ENCODE measurements around the gene KMT5B. TPM values are rescaled to one million over a fixed set of nuclear protein-coding genes. Genes with fewer than 3 reads are reported as not detected.
A peak's percentile ranks its signal among the peaks of the same experiment; 100 is the strongest.

Gene KMT5B
- total and polyA plus RNA-seq, 2 experiments from 2014 or later = 26.4 to 31.0 TPM

- TF ChIP-seq ZNF462 (CRISPR knock-in tag; IDR thresholded peaks at IDR 0.05) (no peak), JUNB (IDR thresholded peaks at IDR 0.05; ENCODE audit: unreplicated experiment) (no peak)
- DNase-seq (ENCODE audit: low spot score) (peak; percentile 39), ATAC-seq (peak; percentile 41)
- Histone ChIP-seq H3F3A (replicated peaks; ENCODE audit: low read depth) (no peaks in the 10 kb centered on the region), H4K20me1 (replicated peaks; ENCODE audit: insufficient read depth) (no peaks in the 10 kb centered on the region), H3K4me2 (no peak overlapping the region), H3K4me3 (no peak overlapping the region), H3K79me2 (replicated peaks; ENCODE audit: insufficient read depth) (no peaks in the 10 kb centered on the region), H3K36me3 (ENCODE audit: insufficient read depth) (no peaks in the 10 kb centered on the region), H3K27ac (ENCODE audit: low read depth) (0 out of 2 replicates have a peak overlapping the region, but pooled peaks have one; percentile 39), H3K9me2 (ENCODE audit: insufficient read depth) (no peaks in the 10 kb centered on the region), H3K27me3 (ENCODE audit: insufficient read depth) (no peaks in the 10 kb centered on the region), H3K4me1 (ENCODE audit: insufficient read depth) (no peaks in the 10 kb centered on the region), H2AFZ (no peak overlapping the region)
- Mint-ChIP-seq H3K4me3 (no peak overlapping the region), H3K4me1 (no peaks in the 10 kb centered on the region; the same call in 2 of the 3 replicates), H3K9me3 (no peaks in the 10 kb centered on the region; the same call in 2 of the 3 replicates), H3K36me3 (ENCODE audit: low read depth) (no peaks in the 10 kb centered on the region; the same call in 2 of the 3 replicates), H3K27ac (no peak overlapping the region), H3K27me3 (ENCODE audit: insufficient read depth, low read depth, poor library complexity) (peaks cover 3% of the 10 kb centered on the region)
These were observed 63.1 kb downstream of the KMT5B start for GRCh38 chr11:68150037-68150436.

GRCh38 chr11:68149417-68149816 lies 63.7 kb downstream of the KMT5B start:
- H3K4me1 ChIP-seq (ENCODE audit: insufficient read depth) = no peaks in the 10 kb centered on the region
- Mint-ChIP-seq H3K27me3 (ENCODE audit: insufficient read depth, low read depth, poor library complexity) (peaks cover 7% of the 10 kb centered on the region), H3K9me3 (no peaks in the 10 kb centered on the region; the same call in 2 of the 3 replicates), H3K4me1 (no peaks in the 10 kb centered on the region; the same call in 2 of the 3 replicates), H3K27ac (no peak overlapping the region; the same call in 1 of the 2 replicates), H3K4me3 (no peak overlapping the region), H3K36me3 (ENCODE audit: low read depth) (no peaks in the 10 kb centered on the region; the same call in 2 of the 3 replicates)
- no peaks in the 10 kb centered on the region for H3K27me3 ChIP-seq (ENCODE audit: insufficient read depth)
- H4K20me1 ChIP-seq (replicated peaks; ENCODE audit: insufficient read depth) = no peaks in the 10 kb centered on the region
- H3F3A ChIP-seq (replicated peaks; ENCODE audit: low read depth) = no peaks in the 10 kb centered on the region
- H3K36me3 ChIP-seq (ENCODE audit: insufficient read depth) = no peaks in the 10 kb centered on the region
- H3K79me2 ChIP-seq (replicated peaks; ENCODE audit: insufficient read depth) = no peaks in the 10 kb centered on the region
- DNase-seq (ENCODE audit: low spot score) = no peak
- no peaks in the 10 kb centered on the region for H3K9me2 ChIP-seq (ENCODE audit: insufficient read depth)
- H3K27ac ChIP-seq (ENCODE audit: low read depth) = no peak overlapping the region
- no peak overlapping the region for H2AFZ ChIP-seq
- no peak for ATAC-seq
- H3K4me3 ChIP-seq = no peak overlapping the region
- H3K4me2 ChIP-seq = no peak overlapping the region
- TF ChIP-seq ZNF462 (CRISPR knock-in tag; IDR thresholded peaks at IDR 0.05) (no peak), NANOG (IDR thresholded peaks at IDR 0.05; ENCODE audit: borderline replicate concordance) (no peak), CREB1 (CRISPR knock-in tag; IDR thresholded peaks at IDR 0.05; ENCODE audit: low read depth) (no peak)
